NCI-H345 (cell line): ENCODE data around the gene GASK1A.
"Not testable (repeated sequence)": the region's sequence is repeated elsewhere in the genome, so short reads cannot be mapped to it uniquely, and the experiment has no call there.

Experiments
- DNase-seq: peaks from one replicate; lab custom pipeline; 2025; lab: John Stamatoyannopoulos, UW

GASK1A gene

DNA sequence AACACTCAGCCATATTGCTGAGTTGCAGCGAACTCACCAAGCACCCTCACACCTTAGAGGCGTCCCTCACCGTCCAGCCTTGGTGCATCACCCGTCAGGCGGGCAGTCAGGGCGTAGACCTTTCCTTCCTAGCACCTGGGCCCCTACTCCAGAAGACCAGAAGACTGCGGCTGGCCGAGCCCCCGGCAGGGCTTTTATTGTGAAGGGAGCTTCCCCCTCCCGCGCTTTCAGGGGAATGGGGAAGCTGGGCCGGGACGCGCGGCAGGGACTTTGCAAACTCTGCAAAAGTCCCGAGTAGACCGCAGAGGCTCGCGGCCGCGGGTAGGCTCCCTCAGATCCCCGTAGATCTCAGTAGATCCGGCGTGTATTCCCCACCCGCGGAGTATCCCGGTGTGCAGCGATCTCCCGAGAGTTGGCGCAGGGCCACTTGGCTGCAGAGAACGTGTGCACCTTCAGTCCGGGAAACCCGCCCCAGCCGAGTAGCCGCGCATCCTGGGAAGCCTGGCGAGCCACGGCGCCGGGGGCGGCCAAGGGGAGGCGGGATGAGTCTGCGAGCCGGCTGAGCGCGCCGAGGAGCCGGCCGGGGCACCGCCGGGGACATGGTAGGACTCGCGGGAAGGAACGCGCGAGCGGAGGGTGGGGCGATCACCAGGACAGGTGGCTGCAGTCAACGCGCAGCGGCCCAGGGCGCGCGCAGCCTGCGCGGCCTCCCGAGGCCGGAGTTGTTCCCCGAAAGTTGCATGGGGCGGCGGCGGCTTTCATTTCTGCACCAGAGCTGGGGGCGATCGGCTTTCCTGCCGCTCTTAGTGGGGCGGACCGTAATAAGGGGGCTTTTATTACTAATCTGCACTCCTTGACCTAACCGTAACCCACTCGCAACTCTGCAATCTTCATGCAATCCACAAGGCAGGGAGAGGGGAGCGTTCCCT is at the start of gene GASK1A:
GASK1A (plus strand) TSS at position 268 of the 929 bp plus-strand sequence; CDS start at position 600, 332 bp downstream.
- peak; percentile 20 for DNase-seq

- DNase-seq: no peak
Observed at GRCh38 chr3:42934111-42934510, 45.0 kb upstream of the GASK1A start.

DNA sequence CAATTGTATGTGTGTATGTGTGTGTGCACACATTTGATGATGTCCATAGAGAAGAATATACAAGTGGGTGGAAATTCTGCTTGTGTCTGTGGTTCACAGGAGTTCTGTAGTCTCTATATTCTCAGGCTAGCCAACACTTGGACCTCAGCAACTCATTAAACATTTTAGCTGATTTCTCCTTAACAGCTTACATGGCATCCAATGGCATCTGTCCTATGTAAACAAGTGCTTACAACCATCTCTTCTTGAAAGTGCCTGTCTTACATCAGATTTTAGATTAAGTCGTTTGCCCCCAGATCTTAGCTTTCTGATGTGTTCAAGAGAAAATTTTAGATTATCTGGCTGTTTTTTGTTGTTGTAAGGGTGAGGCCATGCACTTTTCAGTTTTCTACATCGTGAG is 44.2 kb upstream of the GASK1A start:
- no peak for DNase-seq

DNA sequence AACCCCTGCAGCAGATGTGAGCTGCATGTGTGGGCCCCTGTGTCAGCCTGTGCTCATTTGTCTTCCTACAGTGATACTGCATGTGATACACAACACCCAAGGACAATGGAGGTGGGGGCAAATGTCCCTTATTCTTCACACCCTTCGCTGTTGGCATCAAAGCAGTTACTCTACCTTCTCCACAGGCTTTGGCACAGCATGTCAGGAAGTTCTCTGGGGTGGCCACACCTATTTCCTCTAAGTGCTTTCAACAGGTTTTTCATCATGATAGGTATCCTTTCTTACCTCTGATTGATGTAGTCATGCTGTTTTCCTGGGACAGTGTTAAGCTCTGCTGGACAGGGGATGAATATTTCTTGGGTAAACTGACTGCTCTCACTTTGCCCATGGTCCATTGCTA is 43.6 kb upstream of the GASK1A start:
- DNase-seq: peak; percentile 5

- no peak for DNase-seq
Observed at GRCh38 chr3:42936157-42936981, 42.7 kb upstream of the GASK1A start.

DNA sequence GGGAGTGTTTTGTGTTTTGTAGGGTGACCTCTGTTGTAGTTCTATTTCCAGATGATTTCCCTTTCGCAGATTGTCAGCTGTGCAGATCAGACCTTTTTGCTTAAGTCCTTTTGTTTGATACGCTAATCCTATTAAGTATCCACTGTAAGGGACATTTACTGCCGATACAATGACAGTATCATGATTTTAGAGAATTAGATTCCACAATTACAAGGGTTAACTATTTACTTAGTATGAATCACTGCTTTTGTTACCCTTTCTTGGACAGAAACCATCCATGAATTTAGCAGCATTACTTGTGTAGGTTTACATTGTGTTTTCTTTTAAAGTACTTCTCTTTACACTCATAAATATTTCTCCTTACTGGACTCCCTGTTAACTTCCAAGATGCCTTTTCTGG is 41.8 kb upstream of the GASK1A start:
- no peak for DNase-seq

GRCh38 chr3:42942693-42943092 is 36.4 kb upstream of the GASK1A start:
- DNase-seq: no peak

DNA sequence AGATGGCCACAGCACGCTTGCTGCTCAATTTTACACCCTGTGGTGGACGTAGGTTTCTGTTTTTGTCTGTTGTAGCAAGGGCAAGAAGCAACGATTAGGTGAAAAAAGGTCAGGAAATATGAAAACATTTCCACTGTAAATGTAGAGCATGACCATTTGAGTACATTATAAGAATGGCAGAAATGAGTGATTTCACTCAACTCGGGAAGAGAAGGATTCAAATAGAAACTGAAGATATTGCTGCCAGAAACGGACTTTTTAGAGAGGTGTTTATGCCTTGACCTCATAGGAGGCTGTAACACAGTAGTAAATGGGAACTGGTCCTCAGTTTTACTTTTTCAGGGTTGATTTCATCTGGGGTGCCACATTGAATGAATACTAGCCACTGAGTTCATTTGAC is 33.1 kb upstream of the GASK1A start:
- DNase-seq: no peak

DNA sequence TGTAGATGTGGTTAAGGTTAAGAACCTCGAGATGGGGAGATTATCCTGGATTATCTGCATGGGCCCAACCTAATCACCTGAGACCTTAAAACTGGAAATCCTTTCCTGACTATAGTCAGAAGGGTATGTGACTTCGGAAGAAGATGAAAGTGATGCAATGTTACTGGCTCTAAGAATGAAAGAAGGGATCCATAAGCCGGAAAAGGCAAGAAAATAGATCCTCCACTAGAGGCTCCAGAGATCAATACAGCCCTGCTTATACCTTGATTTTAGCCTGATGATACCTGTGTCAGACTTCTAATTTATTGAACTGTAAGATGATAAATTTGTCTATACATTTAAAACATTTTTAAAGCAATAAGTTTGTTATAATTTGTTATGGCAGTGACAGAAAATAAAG is 21.5 kb upstream of the GASK1A start:
- no peak for DNase-seq

DNA sequence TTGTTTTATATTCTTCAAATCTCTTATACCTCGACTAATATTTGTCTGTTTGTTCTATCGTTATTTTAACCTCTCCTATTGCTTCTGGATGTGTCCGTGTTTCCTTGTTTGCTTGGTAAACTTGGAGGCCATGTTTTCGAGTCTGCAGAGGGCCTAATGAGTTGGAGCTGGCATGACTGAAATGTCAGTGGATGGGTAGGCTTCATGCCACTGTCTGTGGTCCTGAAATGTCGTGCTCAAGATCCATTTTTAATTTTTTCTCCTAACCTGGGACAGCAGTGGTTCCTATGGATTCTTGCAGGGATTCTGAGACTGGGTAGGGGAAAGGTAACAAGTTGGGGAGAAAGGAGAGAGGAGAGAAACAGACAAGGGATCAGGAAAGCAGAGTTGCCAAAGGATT is 18.8 kb upstream of the GASK1A start:
- no peak for DNase-seq

GRCh38 chr3:42960786-42961185 is 18.3 kb upstream of the GASK1A start:
- no peak for DNase-seq

DNA sequence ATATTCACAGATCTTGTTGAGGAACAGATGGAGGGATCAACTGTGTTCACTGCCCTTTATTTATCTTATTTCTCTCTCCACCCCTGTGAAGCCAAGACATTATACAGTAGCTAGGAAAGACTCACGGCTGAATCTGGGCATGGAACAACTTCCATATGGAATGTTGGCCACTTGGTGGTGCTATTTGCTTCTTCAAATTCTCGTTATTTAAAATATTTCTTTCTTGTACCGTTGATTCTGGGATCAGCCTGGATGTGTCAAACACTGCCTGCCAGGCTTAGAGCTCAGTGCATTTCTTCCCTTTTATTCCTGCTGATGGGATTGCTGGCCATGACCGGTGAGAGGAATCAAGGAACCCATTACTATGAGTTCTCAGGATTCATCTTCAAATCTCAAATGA is 17.5 kb upstream of the GASK1A start:
- DNase-seq: peak; percentile 44

DNA sequence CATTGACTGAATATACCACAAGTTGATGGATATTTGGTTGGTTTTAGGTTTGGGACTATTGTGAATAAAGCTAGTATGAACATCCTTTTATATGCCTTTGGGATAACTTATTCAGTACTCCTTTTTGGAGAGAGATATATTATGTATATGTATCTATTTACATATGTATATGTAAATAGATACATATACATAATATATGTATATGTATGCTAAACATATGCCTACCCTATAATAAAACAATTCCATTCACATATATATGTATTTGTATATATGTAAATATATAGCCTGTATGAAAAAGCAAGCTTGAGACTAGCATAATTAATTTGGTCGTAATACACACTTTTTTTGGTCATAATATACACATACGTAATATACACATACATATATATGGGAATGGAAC is 15.8 kb upstream of the GASK1A start:
- no peak for DNase-seq

- DNase-seq: no peak
Observed at GRCh38 chr3:42964266-42964665, 14.8 kb upstream of the GASK1A start.

DNA sequence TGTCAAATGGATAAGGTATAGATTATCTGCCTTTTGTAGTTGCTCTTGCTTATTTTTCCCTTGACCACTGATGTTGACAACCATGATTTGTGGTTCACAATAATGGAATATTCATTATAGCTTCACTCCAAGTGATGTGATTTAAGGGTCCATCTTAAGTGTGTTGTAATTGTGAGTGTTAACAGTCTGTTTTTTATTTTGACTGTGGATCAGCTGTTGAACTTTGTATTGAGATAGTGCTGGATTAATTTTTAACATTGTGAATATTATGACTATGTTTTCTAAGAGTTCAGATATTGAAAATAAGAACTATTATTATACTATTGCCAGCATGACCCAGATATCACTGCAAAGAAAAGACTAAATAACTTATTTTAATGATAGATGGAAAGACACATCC is 8.6 kb upstream of the GASK1A start:
- no peak for DNase-seq

DNA sequence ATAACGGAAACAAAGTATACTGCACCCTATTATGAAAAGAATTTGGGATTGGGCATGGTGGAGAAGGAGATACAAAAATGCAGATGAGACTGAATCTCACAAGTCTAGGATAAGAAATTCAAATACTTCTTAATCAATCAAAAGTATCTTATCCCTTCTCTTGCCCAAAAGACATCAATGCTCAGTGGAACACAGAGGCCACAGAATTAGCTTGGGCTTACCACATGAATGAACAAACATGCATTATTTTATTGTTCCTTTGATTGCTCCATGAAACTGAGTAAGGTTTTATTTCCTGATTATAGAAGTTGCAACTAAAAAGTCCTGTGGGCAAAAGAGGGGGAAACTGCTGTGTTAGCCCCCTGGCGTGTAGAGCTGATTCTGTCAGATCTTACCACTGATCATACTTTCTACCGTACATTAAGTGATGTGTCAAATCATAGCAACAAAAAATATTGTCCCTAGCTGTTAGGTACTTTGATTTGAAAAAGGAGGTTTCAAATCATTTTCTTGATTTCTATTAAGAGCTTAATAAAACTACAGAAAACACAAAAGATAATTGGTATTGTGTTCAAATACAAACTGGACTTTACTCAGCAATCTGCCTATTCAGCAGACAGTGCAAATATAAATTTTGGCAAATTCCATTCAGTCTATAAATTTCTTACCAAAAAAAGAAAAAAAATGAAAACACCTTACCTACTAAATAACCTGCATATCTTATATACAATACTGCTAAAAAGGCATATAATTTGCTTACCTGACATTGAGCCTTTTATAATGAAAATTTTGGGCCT is 7.9 kb upstream of the GASK1A start:
- no peak for DNase-seq

GRCh38 chr3:42974906-42975305 is 4.2 kb upstream of the GASK1A start:
- DNase-seq: not testable (repeated sequence)

- no peak for DNase-seq
Observed at GRCh38 chr3:42975456-42975855, 3.7 kb upstream of the GASK1A start.

GRCh38 chr3:42975955-42976354 is 3.2 kb upstream of the GASK1A start:
- DNase-seq: no peak

DNA sequence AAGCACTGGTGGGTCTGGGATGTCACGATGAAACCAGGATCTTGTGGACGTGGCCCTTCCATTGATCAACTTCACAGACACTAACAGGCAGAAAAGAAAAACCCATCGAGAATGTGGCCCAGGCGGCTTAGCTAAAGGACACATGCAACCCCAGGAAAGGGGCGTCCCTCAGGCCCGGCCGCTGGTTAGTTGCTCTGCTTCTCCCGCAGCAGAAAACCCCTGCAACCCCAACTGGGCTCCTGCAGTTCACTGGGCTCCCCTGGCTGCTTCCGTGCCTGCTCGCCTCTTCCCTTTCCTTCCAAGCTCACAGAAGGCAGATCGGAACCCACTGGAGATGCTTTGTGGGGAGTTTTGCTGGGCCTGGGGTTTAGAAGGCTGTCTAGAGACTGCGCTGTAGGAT is 1.1 kb downstream of the GASK1A start:
- DNase-seq: no peak

DNA sequence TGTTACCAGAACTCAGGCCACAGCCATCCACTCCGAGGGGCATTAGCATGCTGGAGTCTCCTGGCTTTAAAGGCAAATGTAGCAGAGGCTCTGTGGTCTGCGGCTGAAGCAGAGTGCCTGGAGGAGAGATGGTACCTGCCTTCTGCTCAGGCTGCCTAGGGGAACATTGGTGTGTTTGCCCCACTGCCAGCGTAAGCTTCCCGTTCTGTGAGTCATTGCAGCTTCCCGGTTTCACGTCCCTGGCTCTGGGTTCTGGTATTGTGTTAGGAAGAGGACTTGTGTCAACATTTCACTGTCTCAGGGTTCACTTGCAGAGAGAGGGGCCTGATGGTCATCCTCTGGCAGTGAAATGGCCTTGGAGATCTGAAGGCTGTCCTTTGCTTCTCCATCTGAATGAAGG is 1.8 kb downstream of the GASK1A start:
- no peak for DNase-seq
